IPS-11a (cell line): Measurements from ENCODE around the gene SF1.

Source experiments
- H3K4me3 ChIP-seq: one replicate; pipeline ENCODE4 v1.5.1; 2013; ENCODE audit warnings: low read depth, low read length, control low read depth

SF1 gene

DNA sequence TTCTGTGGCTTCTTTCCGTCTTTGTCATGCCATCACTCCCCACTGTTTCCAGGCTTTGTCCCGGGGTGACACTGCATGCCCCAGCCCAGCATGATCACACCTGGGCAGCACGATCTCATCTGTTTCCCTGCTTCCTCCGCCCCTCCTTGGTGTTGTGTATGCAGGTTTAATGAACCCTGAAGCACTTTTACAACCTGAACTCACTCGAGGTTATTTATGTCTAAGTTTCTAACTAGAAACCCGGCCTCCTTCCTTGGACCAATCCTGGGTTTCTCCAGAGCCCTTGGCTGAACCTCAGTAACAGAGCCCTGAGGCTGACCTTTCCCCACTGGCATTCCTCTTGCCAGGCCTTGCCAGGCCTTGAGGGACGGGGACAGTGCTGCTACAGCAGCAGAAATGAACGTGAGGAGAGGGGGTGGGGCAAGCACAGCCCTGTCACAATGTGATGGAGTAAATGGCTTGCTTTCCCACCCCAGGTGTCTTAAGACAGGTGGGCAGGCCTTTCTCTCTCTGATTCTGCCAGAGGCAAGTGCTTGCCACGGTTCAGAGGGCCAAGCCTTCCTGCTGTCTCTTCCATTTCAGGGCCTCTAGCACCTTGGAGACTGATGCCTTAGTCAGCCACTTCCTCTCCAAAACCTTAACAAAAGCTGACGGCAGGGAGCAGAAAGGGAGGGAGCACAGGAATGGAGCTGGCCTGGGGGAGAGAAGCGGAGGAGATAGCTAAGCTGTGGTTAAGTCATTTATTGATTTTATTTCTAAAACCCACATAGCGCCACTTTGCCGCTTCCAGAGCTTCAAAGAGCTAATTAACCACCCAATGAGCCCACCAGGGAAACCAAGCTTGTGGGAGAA is 15.4 kb downstream of the SF1 start:
- no peak overlapping the region for H3K4me3 ChIP-seq

DNA sequence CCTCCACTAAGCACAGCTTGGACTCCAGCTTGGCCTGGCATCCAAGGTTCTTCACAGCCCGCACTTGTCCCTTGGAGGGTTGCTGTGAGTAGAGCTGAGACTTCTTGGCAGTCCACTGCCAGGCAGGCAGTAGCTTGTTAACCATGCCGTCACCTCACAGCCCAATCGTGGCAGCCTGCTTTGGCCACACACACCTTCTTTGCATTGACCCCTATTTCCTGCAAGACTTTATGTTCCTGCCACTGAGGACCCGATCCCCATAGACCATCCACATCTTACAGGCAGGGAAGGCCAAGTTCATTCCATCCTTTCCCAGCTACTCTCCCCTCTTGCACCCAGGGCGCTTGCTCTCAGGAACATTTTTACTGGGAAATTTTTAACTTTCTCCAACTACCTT is 16.1 kb downstream of the SF1 start:
- no peak overlapping the region for H3K4me3 ChIP-seq

DNA sequence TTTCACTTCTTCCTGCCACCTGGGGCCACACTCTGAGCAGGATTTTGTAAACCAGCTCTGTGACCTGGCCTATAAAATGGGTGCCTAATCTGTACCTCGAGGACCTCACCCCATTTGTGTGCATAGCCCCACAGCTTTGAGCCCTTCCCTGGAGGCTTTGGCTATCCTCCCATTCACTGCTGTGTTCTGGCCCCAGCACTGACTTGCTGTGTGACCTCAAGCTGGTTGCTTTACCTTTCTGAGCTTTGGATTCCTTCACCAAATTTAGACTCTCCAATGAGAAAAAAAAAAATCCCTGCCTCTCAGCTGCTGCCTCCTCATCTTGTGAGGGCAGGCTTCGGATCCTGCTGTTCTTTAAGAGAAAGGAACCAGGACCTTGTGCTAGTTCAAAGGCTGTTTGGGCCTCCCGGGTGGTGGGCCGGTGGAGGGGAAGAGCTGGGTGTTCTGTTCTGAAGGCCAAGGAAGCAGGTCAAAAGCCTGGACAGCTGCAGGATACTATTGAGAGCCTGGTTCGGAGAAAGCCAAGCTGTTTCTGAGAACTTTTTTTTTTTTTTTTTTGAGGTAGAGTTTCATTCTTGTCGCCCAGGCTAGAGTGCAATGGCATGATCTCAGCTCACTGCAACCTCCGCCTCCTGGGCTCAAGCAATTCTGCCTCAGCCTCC is 17.5 kb downstream of the SF1 start:
- no peak overlapping the region for H3K4me3 ChIP-seq

DNA sequence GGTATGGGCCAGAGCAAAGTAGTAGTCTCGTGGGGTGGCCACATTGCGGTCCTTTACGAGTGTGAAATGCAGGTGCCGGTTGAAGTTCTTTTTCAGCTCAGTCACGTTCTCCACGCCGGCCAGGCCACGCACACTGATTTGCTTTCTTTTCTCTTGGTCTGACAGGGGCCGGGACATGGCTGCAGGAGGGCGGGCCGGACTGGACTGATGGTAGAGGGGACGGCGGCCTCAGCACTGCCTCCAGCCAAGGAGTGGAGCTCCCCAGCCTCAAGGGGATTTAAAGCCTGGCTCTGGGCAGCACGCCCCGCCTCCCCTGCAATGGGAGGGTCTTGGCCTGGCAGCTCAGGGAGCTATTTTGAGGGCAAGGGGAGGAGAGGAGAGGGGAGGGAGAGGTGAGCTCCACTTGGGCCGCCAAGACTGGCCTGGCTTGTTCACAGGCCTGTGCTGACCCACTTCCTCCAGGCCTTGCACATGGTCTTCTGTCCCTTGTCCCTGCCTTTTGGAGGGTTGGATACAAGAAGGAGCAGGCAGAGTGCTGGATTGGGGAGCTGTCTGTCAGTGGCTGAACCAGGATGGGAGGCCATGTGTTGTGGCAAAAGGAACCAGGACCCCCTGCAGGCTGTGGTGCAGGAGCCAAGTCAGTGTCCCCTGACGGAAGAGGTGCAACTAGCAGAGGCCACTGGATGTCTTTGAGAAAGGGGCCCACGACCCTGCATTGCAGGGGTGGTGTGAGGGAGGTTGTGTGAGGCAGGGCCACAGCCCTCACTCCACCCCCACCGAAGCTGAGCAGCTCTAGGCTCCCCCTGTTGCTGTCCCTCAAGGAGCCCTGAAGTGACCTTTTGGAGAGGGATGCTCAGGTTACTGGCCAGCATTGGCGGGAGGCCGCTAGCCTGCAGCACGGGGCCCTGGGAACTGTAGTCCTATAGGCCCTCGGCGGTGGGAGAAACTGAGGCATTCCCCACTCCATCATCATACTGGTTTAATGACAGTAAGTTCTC is 18.3 kb downstream of the SF1 start, which contains the start of gene PYGM:
Gene PYGM, minus strand, starts transcription at position 253 of the 998 bp plus-strand sequence. Its CDS starts 76 bp downstream, at position 177.
- no peak within 1 kb of the TSS for H3K4me3 ChIP-seq

DNA sequence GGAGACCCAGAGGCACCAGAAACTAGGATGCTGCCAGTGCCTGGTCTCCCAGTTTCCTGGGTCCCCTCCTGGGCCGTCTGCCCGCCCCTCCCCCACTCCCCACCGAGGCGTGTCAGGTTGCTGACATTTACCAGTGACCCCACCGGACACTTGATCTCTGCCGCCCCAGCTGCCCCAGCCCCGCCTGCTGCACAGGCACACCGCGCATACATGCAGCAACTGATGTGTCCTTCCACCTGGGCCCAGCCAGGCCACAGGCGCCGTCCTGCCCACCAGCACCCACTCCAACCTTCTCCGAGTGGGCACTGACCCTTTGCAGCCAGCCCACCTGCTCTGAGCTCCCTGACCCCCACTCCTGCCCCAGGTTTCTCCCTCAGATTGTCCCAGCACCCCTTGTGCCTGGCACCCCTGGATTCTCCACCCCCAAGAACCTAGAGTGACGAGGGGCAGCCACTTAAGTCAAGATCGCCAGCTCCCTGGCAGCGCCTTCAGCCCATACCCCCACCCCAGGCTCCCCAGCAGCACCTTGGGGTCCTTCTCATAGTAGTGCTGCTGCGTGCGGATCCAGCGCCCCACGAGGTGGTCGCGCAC is 19.1 kb downstream of the SF1 start:
- H3K4me3 ChIP-seq, result no peak overlapping the region

DNA sequence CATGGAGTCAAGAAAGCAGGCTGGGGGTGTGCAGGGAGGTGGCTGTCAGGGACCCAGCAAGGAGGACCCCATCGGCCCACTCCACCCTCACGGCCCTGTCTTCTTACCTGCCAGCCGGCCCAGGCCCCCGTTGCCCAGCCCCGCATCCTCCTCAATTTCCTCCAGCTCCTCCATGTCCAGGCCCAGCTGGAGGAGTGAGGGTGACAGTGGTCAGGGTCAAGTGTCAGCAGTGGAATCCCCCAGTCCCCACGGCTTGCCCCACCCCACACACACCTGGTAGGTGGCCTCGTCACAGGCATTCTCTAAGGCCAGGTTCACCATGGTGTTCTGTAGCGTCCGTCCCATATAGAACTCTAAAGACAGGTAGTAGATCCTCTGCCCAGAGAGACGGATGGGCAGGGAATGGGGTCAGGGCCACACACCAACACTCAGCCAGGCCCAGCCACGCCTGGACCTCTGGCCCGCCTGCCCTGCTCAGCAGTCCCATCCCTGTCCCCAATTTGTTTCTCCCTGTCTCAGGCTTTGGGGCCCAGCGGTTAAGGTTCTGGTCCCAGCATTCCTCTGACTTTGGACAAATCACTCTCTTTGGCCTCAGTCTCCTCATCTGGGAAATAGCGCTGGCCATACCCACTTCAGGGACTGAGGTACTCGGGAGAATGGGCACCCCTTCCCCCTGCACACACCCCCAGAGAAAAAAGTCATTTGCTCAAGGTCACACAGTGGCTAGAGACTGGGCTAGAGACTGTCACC is 19.8 kb downstream of the SF1 start:
- no peak overlapping the region for H3K4me3 ChIP-seq

DNA sequence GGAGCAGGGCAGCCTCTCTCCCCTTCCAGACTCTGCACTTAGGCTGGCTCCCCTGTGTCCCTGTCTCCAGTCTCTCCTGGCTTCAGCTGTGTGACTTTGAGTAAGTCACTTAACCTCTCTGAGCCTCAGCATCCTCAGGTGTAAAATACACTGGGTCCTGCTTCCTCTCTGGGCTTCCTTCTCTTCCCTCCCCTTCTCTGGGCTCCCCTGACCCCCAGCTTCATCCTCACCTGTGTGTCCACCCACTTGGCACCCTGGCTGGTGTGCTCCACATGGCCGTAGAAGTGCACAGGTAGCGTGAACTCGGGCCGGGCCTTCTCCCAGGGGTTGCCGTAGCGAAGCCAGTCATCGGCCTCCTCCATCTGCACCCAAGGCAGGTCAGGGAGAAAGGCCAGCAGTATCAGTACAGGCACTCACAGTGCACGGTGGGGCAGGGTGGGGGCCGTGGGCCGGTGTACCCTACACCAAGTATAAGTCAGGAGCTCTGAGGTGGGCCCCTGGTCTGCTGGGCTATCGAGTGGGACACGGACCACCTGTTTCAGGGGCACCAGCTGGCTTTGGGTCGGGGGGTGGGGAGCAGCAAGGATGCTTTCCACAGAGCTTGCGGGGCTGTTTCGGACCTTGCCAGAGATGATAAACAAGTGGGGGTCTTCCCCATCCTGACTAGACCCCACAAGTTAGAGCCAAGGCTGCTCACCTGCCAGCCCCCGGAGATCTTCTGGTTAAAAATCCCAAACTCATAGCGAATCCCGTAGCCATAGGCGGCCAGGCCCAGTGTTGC is 20.6 kb downstream of the SF1 start:
- H3K4me3 ChIP-seq, result no peak overlapping the region

DNA sequence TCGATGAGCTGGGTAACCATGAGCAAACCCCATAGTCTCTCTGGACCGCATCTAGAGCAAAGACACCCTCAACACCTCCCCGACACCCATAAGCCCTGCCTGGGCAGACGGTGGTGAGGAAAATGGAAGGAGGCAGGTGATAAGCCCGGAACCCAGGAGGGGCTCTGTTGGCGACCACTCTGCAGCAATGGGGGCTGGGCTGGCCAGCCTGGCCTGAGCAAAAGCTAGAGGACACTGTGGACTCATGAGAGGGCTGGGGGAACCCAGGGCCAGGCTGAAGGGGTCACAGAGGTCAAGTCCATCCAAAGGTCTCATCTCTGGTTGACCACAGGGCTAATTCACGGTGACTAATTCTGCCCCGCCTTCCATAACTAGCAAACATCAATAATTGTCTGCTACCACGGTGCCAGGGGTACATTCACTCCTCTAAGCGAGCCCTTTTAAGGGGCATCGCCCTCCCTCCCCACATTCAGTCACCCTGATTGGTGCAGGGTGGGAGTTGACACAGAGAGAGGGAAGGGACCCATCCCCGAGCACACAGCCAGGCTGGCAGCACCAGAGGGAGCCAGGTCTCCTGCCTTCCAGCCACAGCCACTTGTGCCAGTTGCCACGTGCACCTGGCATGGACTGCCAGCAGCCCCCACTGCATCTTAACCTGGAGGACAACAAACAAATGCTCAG is 22.5 kb downstream of the SF1 start:
- no peak overlapping the region for H3K4me3 ChIP-seq

DNA sequence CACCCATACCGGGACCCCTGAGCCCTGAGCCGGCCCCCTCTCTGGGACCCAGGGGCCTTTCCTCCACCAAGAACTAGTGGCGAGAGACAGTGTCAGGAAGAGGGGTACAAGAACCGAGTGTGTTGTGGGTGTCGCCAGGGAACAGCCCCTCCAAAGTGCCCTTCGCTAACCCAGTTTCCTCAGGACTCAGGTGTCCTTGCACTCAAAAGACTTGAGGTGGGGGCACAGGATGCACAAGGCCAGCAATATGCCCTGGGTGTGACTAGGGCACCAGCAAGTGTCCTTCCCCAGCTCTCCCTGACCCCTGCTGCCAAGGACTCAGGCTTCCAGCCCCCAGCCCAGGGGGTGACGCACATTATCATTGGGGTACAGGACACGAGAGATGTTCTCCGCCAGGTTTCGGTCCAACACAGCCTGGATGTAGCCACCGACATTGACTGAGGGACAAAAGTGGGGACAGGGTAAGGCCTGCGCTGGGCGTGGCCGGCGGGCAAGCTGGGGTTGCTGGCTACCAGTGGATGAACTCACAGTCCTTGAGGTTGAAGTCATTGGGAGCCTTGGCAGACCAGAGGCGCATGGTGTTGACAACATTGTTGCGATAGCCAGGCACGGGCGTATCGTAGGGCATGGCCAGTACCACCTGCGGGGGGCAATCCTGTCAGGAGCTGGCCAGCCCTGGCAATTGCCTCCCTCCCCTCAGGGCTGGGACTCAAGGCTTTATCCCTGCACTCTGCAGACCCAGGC is 23.3 kb downstream of the SF1 start:
- H3K4me3 ChIP-seq, result no peak overlapping the region

DNA sequence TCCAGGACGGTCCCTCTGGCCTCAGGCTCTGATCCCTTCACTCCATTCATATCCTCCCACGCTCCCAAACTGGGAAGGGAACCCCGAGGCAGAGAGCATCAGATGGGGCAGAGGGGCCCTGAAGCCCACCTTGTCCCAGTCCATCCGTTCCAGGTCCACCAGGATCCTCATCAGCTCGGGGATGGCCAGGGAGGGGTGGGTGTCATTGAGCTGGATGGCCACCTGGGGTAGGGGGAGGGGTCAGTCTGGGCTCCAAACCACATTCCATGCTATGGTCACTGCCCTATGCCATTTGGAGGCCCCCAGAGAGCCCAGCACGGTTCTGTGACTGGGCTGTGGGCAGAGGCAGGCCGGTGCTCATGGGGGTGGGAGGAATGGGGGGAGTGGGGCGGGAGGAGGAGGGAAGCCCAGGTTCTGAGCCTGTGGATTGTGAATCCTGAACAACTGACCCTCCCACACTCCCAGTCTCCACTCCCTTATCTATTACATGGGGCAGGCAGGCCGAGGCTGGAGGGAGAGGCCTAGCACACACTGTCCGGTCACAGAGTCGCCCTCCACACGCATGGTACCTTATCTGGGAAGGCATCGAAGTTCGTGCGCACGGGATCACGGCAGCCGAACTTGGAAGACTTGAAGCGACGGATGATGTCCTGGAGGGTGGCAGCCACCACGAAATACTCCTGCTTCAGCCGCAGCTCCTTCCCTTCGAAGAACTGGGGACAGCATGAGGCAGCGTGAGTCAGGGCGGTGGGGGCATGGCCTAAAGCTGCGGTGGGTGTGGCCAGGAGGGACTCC is 24.0 kb downstream of the SF1 start:
- H3K4me3 ChIP-seq, result no peak overlapping the region

DNA sequence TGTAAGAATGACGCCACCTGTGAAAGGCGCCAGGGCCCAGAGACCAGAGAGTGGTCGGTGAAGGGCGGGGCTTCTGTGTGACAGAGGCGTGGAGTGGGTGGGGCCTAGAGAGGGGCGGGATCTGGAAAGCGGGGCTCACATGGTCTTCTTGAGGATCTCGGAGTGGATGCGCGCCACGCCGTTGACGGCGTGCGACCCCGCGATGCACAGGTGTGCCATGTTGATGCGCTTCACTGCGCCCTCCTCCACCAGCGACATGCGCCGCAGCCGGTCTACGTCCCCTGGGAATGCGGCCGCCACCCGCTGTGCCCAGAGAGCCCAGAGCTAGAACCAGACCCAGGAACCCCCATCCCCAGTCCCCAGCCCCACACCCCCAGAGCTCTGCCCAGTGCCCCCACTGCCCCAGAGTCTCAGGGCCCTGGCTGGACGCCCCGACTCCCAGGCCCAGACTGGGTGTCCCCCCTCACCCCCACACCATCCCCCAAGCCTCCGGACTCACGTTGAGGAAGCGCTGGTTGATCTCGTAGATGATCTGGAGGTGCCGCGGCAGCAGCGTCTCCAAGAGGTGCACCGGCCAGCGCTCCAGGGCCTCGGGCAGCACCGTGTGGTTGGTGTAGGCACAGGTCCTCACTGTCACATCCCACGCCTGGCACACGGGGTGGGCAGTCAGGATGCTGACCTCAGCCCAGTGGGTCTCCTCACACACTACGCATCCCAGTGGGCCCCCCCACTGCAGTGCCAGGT is 24.8 kb downstream of the SF1 start:
- no peak overlapping the region for H3K4me3 ChIP-seq

DNA sequence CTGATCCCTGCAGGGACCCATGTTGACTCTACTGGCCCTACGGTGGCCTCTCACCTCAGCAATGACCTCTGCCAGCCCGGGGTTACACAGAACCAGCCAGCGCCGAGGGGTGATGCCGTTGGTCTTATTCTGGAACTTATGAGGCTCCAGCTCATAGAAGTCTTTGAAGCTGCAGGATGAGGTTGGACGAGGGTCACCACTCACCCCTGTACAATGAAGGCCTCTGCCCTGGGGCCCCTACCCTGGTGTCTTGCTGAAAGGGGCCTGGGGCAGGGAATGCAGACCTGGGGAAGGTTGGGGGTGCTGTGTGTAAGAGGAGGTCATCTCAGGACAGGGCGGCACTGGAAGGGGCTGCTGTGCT is 25.3 kb downstream of the SF1 start:
- H3K4me3 ChIP-seq, result no peak overlapping the region

DNA sequence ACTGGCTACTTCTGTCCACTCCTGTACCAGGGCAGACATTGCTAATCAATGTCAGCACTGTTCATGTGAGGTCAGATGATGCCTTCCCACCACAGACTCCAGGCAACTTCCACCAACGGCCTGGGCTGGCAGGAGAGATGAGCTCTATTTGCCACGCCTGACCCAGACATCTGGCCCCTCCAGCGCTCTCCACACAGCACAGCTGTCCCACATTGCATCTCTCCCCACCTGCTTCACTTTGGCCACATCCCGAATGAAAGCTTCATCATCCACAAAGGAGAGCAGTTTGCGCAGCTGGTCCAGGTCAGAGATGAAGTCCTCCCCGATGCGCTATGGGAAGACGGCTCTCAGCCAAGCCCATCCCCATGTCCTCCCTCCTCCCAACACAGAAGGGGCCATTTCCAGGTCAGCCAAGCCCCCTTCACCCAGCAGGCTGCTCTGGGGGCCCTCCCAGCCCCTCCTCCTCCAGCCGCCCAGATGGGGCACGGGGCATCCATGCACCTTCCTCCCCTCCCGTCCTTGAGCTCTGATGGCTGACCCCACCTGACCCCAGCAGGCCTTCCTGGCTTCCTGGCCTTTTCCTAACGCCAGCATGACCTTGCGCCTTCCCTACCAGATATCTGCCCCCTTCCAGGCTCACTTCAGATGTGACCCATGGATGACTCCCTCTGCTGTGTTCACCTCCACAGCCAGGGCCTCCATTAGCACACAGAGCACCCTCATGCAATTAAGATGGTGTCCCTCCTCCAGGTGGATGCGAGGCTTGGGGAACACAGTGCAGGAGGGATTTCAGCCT is 26.0 kb downstream of the SF1 start:
- H3K4me3 ChIP-seq, result no peak overlapping the region

DNA sequence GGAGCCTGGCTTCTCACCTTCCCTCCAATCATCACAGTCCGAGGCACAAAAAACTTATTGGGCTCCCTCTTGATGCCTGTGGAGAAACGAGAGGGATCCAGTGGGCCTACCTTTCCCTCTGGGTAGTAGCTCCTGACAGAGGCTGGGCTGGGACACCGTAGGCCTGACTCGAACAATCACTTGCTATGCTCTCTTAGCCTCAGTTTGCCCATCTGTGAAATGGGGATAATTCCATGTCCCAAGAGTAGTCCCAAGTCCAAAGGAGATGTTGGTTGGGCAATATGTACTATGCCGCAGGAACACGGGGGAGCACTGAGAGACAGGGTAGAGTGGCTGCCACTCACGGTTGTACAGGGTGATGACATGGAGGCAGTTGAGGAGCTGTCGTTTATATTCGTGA is 26.8 kb downstream of the SF1 start:
- H3K4me3 ChIP-seq, result no peak overlapping the region

DNA sequence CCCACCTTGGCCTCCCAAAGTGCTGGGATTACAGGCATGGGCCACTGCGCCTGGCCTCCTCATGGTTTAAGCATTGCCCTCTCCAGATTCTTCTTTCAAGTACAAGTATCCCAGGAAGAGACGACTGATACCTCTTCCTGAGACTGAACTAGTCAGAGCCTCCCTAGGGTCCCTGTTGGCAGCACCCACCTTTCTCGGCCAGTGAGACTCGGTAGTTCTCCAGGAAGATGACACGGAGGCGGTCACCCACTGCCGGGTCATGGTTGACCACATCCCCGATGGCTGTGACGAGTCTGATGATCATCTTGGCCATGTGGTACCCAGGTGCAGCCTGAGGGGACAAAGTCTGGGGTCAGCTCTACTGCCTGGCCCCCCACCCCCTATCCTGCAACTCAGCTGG is 27.2 kb downstream of the SF1 start:
- no peak overlapping the region for H3K4me3 ChIP-seq
